GM12878 (cell line): ENCODE measurements around the gene NRXN3. TPM values are rescaled to one million over a fixed set of nuclear protein-coding genes. Genes with fewer than 3 reads are reported as not detected.

ENCODE experiments used
- ATAC-seq: fragments of 200-7000 bp; cut with Tn5 transposase; 3 replicates; pipeline ENCODE4 v1.9.1; 2020; ENCODE audit warnings: mild to moderate bottlenecking, moderate library complexity
- BruUV-seq: library from RNA; stranded (reverse); fragments of 400-500 nt; replicated peaks from 2 replicates; lab custom pipeline; 2021; lab: Mats Ljungman, UMichigan
- CTCF ChIA-PET: fragments of 300-600 bp; sonication (Branson Sonifier 250); formaldehyde crosslinking; extraction: SDS; loops from one replicate; lab custom pipeline; 2021; ENCODE audit warnings: inconsistent platforms; lab: Yijun Ruan, JAX
- POLR2A ChIA-PET: fragments of 350-600 bp; formaldehyde crosslinking; extraction: SDS; loops from one replicate; lab custom pipeline; 2021; ENCODE audit warnings: inconsistent platforms; lab: Charles Lee
- RAD21 ChIA-PET: fragments of 300-600 bp; sonication (Branson Sonifier 250); formaldehyde crosslinking; loops from one replicate; lab custom pipeline; 2023; ENCODE audit warnings: antibody characterized with exemption; ENCODE audit not compliant: unreplicated experiment; lab: Charles Lee
- SMC1A ChIA-PET: fragments of 300-600 bp; sonication (Branson Sonifier 250); formaldehyde crosslinking; loops from one replicate; lab custom pipeline; 2023; ENCODE audit not compliant: unreplicated experiment, uncharacterized antibody; lab: Charles Lee
- DNase-seq: peaks from one replicate; pipeline ENCODE4 v3.0.0-alpha.2; 2011; ENCODE audit warnings: low read depth, low spot score
- FAIRE-seq: peaks from 3 replicates; lab custom pipeline; 2011; peaks lifted over from hg19 to GRCh38; lab: Jason Lieb, UNC
- H2AFZ ChIP-seq: 2 replicates; pipeline ENCODE4 v1.6.0; 2011; ENCODE audit warnings: low read depth, low read length, control low read depth; ENCODE audit not compliant: control insufficient read depth
- H3K27ac ChIP-seq: 2 replicates; pipeline ENCODE4 v1.5.1; 2011; ENCODE audit warnings: control low read depth; ENCODE audit not compliant: control insufficient read depth, insufficient read depth
- H3K27me3 ChIP-seq, 2 experiments: replicated peaks in 1 of 2; 2 replicates each; pipeline versions ENCODE4 v1.6.0 to v1.6.1; 2011; ENCODE audit warnings: low read length in 1 of 2; ENCODE audit not compliant: control insufficient read depth in 2 of 2, insufficient read depth in 2 of 2
- H3K36me3 ChIP-seq, 2 experiments: 2 replicates each; pipeline ENCODE4 v1.5.1; 2011; ENCODE audit warnings: low read length in 1 of 2; ENCODE audit not compliant: control insufficient read depth in 2 of 2, insufficient read depth in 2 of 2
- H3K4me1 ChIP-seq: 2 replicates; pipeline ENCODE4 v1.6.1; 2011; ENCODE audit warnings: mild to moderate bottlenecking, low read length, moderate library complexity, mixed read lengths; ENCODE audit not compliant: control insufficient read depth, insufficient read depth
- H3K4me2 ChIP-seq: 2 replicates; pipeline ENCODE4 v1.6.0; 2011; ENCODE audit warnings: control low read depth; ENCODE audit not compliant: control insufficient read depth, insufficient read depth
- H3K4me3 ChIP-seq: fragments of 200-600 bp; sonication (generic); 2 replicates; pipeline ENCODE4 v1.5.1; 2016
- H3K79me2 ChIP-seq: 2 replicates; pipeline ENCODE4 v1.6.0; 2011; ENCODE audit warnings: low read length; ENCODE audit not compliant: control insufficient read depth, insufficient read depth
- H3K9ac ChIP-seq: 2 replicates; pipeline ENCODE4 v1.8.0; 2011; ENCODE audit warnings: low read length, control low read depth, mixed read lengths; ENCODE audit not compliant: control insufficient read depth, insufficient read depth
- H3K9me3 ChIP-seq: replicated peaks from 3 replicates; pipeline ENCODE4 v1.5.1; 2011; ENCODE audit warnings: mild to moderate bottlenecking, low read length; ENCODE audit not compliant: control insufficient read depth, insufficient read depth
- H4K20me1 ChIP-seq: 2 replicates; pipeline ENCODE4 v1.6.0; 2011; ENCODE audit not compliant: control insufficient read depth, insufficient read depth
- BHLHE40 ChIP-seq, 2 experiments: fragments of 450-650 bp in 1 of 2; IDR thresholded peaks; 2 replicates each; pipeline ENCODE4 v1.6.1; 2011 to 2017; ENCODE audit warnings: low read depth in 2 of 2, borderline replicate concordance in 1 of 2, improper control_type of control experiment in 1 of 2, low read length in 1 of 2, mild to moderate bottlenecking in 1 of 2
- CBX5 ChIP-seq: sonication (generic); IDR thresholded peaks from 2 replicates; pipeline ENCODE4 v1.6.1; 2016; ENCODE audit warnings: low read depth, moderate library complexity, mild to moderate bottlenecking, inconsistent platforms
- MYB ChIP-seq: fragments of 150-350 bp; IDR thresholded peaks from 2 replicates; pipeline ENCODE4 v1.6.1; 2014; ENCODE audit warnings: mild to moderate bottlenecking, low read depth, low read length, borderline replicate concordance
- NFYB ChIP-seq: IDR thresholded peaks from 2 replicates; pipeline ENCODE4 v1.6.1; 2011; ENCODE audit warnings: low read depth, mild to moderate bottlenecking, low read length, improper control_type of control experiment, moderate library complexity; ENCODE audit not compliant: insufficient read depth
- TCF7 ChIP-seq: IDR thresholded peaks from 2 replicates; pipeline ENCODE4 v1.6.1; 2014; ENCODE audit warnings: antibody characterized with exemption, borderline replicate concordance
- YBX1 ChIP-seq: fragments of 450-650 bp; IDR thresholded peaks from 2 replicates; pipeline ENCODE4 v1.6.1; 2016; ENCODE audit warnings: antibody characterized with exemption
- ZBED1 ChIP-seq: IDR thresholded peaks from 2 replicates; pipeline ENCODE4 v1.6.1; 2016; ENCODE audit warnings: borderline replicate concordance
- ZNF217 ChIP-seq: fragments of 450-650 bp; IDR thresholded peaks from 2 replicates; pipeline ENCODE4 v1.6.1; 2017; ENCODE audit warnings: antibody characterized with exemption, mild to moderate bottlenecking
- ZNF274 ChIP-seq: IDR thresholded peaks from one replicate; pipeline ENCODE4 v1.8.0; 2011; ENCODE audit not compliant: insufficient read length, insufficient read depth
- WGBS: methylation state at CpG from one replicate; pipeline ENCODE4 v1.1.6; 2016; ENCODE audit warnings: low lambda C conversion rate; ENCODE audit not compliant: insufficient replicate concordance, insufficient coverage; ENCODE audit errors: missing lambda C conversion rate; 5-methylcytosine and 5-hydroxymethylcytosine counted together
- in situ Hi-C: fragments of 300-500 bp; cut with MboI; formaldehyde crosslinking; loops from 9 replicates; pipeline ENCODE4 v1.14.3; 2018; ENCODE audit warnings: mixed read lengths
- intact Hi-C: fragments of 100-400 bp; cut with micrococcal nuclease; formaldehyde crosslinking; loops from one replicate; pipeline ENCODE4 v1.14.2; 2022; ENCODE audit not compliant: unreplicated experiment
- polyA plus RNA-seq, 11 experiments: library from polyadenylated mRNA; depleted of rRNA in 4 of 11; unstranded in 6 of 11; stranded (reverse) in 5 of 11; fragments of >200 nt; fragmentation: Nextera tagmentation in 4 of 11; fragmentation: Illumina TruSeq in 1 of 11; extraction: Ambion mirVana in 4 of 11; extraction: Trizol in 1 of 11; gene quantifications; 1 replicate in 1 of 11; 2 replicates in 10 of 11; pipeline versions ENCODE4 v1.2.1 to v1.2.3, GENCODE V29; 2011 to 2016; ENCODE audit warnings: inconsistent platforms in 2 of 11, missing spikeins in 2 of 11, low read depth in 1 of 11
- total RNA-seq, 4 experiments: library from RNA; depleted of rRNA in 3 of 4; stranded (reverse); fragments of >200 nt in 3 of 4; fragmentation: Illumina TruSeq in 1 of 4; extraction: Trizol in 1 of 4; gene quantifications; 2 replicates each; pipeline versions ENCODE4 v1.2.1 to v1.2.3, GENCODE V29; 2013 to 2021
- TF ChIP-seq, protein P1 (sequence below): fragments of 450-650 bp; IDR thresholded peaks from 2 replicates; pipeline ENCODE4 v1.6.1; 2018; ENCODE audit warnings: borderline replicate concordance, mild to moderate bottlenecking; ENCODE audit not compliant: partially characterized antibody

The NRXN3 gene
- total and polyA plus RNA-seq, 10 of the 15 experiments (the other 5 are each of a cell fraction or from before 2014, with no cell fraction given): 0.52 to 3.3 (median 1.4) TPM

DNA sequence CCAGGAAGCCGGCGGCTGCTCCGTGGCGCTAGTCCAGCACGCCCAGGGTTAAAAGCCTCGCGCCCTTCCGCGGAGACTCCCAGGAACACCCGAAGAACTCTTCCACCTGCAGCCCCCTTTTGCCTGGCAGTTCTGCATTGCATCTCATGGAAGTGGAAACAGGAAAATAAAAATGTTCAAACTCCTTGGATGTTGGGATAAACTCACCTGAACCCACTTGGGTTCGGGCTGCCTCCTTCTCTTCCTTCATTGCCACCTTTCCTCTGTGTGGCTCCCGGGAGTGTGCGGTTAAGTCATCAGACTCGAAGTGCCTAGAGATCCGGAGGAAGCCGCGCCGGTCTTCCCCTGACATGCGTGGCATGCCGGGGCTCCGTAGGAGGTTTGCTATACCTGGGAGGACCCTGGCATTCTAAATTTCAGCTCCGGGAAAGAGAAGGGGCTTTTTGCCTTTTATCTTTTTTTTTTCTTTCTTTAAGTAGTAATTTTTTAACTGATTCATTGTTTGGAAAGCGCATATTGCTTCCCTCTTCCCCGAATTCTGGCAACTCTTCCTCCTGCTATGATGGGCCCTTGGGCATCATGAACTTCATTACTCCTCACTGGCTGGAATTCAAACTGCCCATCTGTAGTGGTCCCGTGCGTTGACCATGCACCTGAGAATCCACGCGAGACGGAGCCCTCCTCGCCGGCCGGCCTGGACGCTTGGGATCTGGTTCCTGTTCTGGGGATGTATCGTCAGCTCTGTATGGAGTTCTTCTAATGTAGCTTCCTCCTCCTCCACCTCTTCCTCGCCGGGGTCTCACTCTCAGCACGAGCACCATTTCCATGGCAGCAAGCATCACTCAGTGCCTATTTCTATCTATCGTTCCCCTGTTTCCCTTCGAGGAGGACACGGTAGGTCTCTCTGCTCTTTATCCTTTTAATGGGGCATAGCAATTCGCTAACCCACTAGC lies 1109.7 kb downstream of the NRXN3 start:
- ATAC-seq (no peak), DNase-seq (no peak), FAIRE-seq (no peak)
- RAD21 ChIA-PET: no interaction called here
- TF ChIP-seq CBX5: no peak
- no peak for TF ChIP-seq ZBED1
- no peak for TF ChIP-seq ZNF274
- Histone ChIP-seq H3K9me3 (no peaks in the 10 kb centered on the region; the same call in 2 of the 3 replicates), H3K4me1 (no peaks in the 10 kb centered on the region), H3K27ac (no peak overlapping the region), H3K9ac (no peak overlapping the region), H2AFZ (no peak overlapping the region), H3K4me3 (no peak overlapping the region), H3K79me2 (no peaks in the 10 kb centered on the region), H3K27me3 (no peaks in the 10 kb centered on the region), H4K20me1 (no peaks in the 10 kb centered on the region), H3K4me2 (no peak overlapping the region), H3K36me3 (no peaks in the 10 kb centered on the region)
- intact Hi-C loops (no loop called here), in situ Hi-C loops (no loop called here)
- WGBS: 37% methylated on average over 38 of the region's 41 CpGs
- POLR2A ChIA-PET: no interaction called here
- BruUV-seq: no TSS peak
- CTCF ChIA-PET: no interaction called here
- SMC1A ChIA-PET: no interaction called here

DNA sequence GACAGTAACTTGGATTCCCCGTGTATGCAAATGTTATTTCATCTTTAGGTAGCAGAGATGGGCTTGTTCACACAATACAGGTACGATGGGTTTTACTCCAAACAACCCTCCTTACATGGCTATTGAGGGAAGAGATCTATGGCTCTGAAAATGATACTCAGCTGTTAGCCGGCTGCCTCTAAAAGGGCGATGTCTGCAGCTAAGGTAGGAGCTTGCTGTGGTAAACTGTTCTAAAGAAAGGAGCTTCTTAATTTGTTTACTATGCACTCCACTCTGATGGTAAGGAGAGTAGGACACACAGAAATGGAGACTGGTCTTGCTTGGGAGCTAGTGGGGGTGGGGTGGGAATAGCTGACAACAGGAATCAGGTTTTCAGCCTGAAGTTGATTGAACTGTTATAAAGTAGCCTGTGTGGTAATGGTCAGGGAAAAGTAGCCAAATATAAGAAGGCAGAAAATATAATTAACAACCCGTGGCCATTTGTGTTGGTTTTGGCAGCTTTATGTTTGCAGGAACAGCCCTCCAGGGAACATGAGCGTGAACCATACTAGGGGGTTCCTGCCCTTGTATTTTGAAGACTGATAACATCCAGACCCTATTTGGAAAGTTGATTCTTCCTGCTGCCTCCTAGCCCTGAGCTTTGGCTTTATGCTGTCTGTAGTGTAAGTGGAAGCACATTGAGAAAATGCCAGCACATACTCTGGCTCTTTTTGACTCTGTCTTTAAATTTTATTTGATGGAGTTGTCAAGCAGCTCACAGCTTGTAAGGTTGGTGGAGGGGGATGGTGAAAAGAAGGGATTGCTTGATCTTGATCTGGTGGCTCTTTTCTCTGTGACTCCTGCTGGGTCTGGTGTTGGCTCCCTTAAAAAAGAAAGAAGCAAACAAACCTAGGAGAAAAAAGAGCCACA lies 1111.3 kb downstream of the NRXN3 start:
- Histone ChIP-seq H3K27ac (no peak overlapping the region), H3K27me3 (no peaks in the 10 kb centered on the region), H3K4me1 (no peaks in the 10 kb centered on the region), H3K4me2 (no peak overlapping the region), H3K9me3 (no peaks in the 10 kb centered on the region; the same call in 2 of the 3 replicates), H2AFZ (no peak overlapping the region), H3K79me2 (no peaks in the 10 kb centered on the region), H4K20me1 (no peaks in the 10 kb centered on the region), H3K4me3 (no peak overlapping the region), H3K9ac (no peak overlapping the region), H3K36me3 (no peaks in the 10 kb centered on the region)
- ChIA-PET RAD21 (no interaction called here), SMC1A (interaction anchor here (0.9 kb wide), 1 partner anchor 9 kb away, joined by 3 read pairs; no protein-coding TSS in a partner anchor), CTCF (no interaction called here), POLR2A (no interaction called here)
- no TSS peak for BruUV-seq
- no peak for FAIRE-seq
- ATAC-seq: no peak
- WGBS: 13% methylated on average over 6 of the region's 6 CpGs
- DNase-seq: no peak
- intact Hi-C loops (no loop called here), in situ Hi-C loops (no loop called here)
- TF ChIP-seq MYB (no peak), TCF7 (no peak), NFYB (no peak), YBX1 (no peak), ZNF217 (no peak), BHLHE40 (IDR thresholded peaks at IDR 0.05; ENCODE audit: borderline replicate concordance in 1 of 2, low read depth in 2 of 2, low read length in 1 of 2) (no peak)
- TF ChIP-seq, protein P1, sequence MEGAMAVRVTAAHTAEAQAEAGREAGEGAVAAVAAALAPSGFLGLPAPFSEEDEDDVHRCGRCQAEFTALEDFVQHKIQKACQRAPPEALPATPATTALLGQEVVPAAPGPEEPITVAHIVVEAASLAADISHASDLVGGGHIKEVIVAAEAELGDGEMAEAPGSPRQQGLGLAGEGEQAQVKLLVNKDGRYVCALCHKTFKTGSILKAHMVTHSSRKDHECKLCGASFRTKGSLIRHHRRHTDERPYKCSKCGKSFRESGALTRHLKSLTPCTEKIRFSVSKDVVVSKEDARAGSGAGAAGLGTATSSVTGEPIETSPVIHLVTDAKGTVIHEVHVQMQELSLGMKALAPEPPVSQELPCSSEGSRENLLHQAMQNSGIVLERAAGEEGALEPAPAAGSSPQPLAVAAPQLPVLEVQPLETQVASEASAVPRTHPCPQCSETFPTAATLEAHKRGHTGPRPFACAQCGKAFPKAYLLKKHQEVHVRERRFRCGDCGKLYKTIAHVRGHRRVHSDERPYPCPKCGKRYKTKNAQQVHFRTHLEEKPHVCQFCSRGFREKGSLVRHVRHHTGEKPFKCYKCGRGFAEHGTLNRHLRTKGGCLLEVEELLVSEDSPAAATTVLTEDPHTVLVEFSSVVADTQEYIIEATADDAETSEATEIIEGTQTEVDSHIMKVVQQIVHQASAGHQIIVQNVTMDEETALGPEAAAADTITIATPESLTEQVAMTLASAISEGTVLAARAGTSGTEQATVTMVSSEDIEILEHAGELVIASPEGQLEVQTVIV: no peak
